Keratinocyte (primary cell): ENCODE data around the gene PATE4.

Source experiments
- EZH2 ChIP-seq: IDR thresholded peaks from one replicate; pipeline ENCODE4 v1.6.1; 2012; ENCODE audit warnings: inconsistent platforms, mild to moderate bottlenecking, low read length, moderate library complexity
- TF ChIP-seq, protein P1 (sequence below), 3 experiments: IDR thresholded peaks in 1 of 3; conservative IDR thresholded peaks in 1 of 3; optimal IDR thresholded peaks in 1 of 3; 2 replicates in 2 of 3; 3 replicates in 1 of 3; pipeline versions ENCODE3 to v1.5.1; 2011; ENCODE audit warnings: low read length in 3 of 3, mild to moderate bottlenecking in 3 of 3, moderate library complexity in 2 of 3, control low read depth in 1 of 3, inconsistent platforms in 1 of 3; ENCODE audit not compliant: insufficient read depth in 2 of 3; ENCODE audit errors: extremely low read depth in 1 of 3

GRCh38 chr11:125872138-125872491, 39.0 kb downstream of the PATE4 start:
- TF ChIP-seq, protein P1, sequence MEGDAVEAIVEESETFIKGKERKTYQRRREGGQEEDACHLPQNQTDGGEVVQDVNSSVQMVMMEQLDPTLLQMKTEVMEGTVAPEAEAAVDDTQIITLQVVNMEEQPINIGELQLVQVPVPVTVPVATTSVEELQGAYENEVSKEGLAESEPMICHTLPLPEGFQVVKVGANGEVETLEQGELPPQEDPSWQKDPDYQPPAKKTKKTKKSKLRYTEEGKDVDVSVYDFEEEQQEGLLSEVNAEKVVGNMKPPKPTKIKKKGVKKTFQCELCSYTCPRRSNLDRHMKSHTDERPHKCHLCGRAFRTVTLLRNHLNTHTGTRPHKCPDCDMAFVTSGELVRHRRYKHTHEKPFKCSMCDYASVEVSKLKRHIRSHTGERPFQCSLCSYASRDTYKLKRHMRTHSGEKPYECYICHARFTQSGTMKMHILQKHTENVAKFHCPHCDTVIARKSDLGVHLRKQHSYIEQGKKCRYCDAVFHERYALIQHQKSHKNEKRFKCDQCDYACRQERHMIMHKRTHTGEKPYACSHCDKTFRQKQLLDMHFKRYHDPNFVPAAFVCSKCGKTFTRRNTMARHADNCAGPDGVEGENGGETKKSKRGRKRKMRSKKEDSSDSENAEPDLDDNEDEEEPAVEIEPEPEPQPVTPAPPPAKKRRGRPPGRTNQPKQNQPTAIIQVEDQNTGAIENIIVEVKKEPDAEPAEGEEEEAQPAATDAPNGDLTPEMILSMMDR (optimal IDR thresholded peaks at IDR 0.05 in 1 of 3, IDR thresholded peaks at IDR 0.05 in 1 of 3, conservative IDR thresholded peaks at IDR 0.05 in 1 of 3; ENCODE audit: extremely low read depth in 1 of 3, insufficient read depth in 2 of 3, low read length in 3 of 3): no peak
- TF ChIP-seq EZH2: no peak
